Common myeloid progenitor, CD34-positive (primary cell): ENCODE data around the gene IP6K3.

ENCODE experiments used
- CTCF ChIA-PET: fragments of 350-600 bp; sonication (Branson Sonifier 250); formaldehyde crosslinking; loops from one replicate; lab custom pipeline; 2021; ENCODE audit warnings: antibody characterized with exemption; lab: Charles Lee
- POLR2A ChIA-PET: fragments of 350-600 bp; sonication (Branson Sonifier 250); formaldehyde crosslinking; loops from one replicate; lab custom pipeline; 2021; ENCODE audit warnings: antibody characterized with exemption; lab: Charles Lee
- DNase-seq, 3 donors: peaks; one replicate each; pipeline versions ENCODE4 v3.0.0 to v3.0.0-alpha.2; 2013
- H3K27ac ChIP-seq, 2 experiments: 1 replicate in 1 of 2; 2 replicates in 1 of 2; pipeline ENCODE4 v1.7.0; 2013; ENCODE audit warnings: inconsistent platforms in 2 of 2, low read length in 2 of 2, mild to moderate bottlenecking in 2 of 2, low read depth in 1 of 2, moderate library complexity in 1 of 2; ENCODE audit not compliant: severe bottlenecking in 2 of 2, insufficient read depth in 1 of 2, poor library complexity in 1 of 2
- H3K27me3 ChIP-seq, 5 experiments: replicated peaks in 2 of 5; 1 replicate in 3 of 5; 2 replicates in 2 of 5; pipeline versions ENCODE4 v1.6.1 to v1.7.0; 2013; ENCODE audit warnings: low read length in 4 of 5, mild to moderate bottlenecking in 2 of 5, moderate library complexity in 2 of 5, inconsistent platforms in 1 of 5; ENCODE audit not compliant: insufficient read depth in 5 of 5, control insufficient read depth in 4 of 5
- H3K36me3 ChIP-seq, 4 experiments: 1 replicate in 2 of 4; 2 replicates in 2 of 4; pipeline versions ENCODE4 v1.6.1 to v1.7.0; 2013; ENCODE audit warnings: low read length in 3 of 4, control low read depth in 1 of 4, mild to moderate bottlenecking in 1 of 4; ENCODE audit not compliant: control insufficient read depth in 4 of 4, insufficient read depth in 4 of 4
- H3K4me1 ChIP-seq, 4 experiments: 1 replicate in 3 of 4; 2 replicates in 1 of 4; pipeline versions ENCODE4 v1.6.1 to v1.7.1; 2013; ENCODE audit warnings: low read length in 3 of 4, mild to moderate bottlenecking in 3 of 4, control low read depth in 1 of 4, inconsistent platforms in 1 of 4, moderate library complexity in 1 of 4; ENCODE audit not compliant: control insufficient read depth in 4 of 4, insufficient read depth in 4 of 4; ENCODE audit errors: control extremely low read depth in 1 of 4
- H3K4me3 ChIP-seq, 7 experiments: 1 replicate in 4 of 7; 2 replicates in 3 of 7; pipeline versions ENCODE4 v1.5.1 to v1.7.0; 2013; ENCODE audit warnings: mild to moderate bottlenecking in 7 of 7, low read length in 6 of 7, moderate library complexity in 6 of 7, inconsistent platforms in 2 of 7, low read depth in 2 of 7, control low read depth in 1 of 7; ENCODE audit not compliant: insufficient read depth in 4 of 7, control insufficient read depth in 1 of 7; ENCODE audit errors: extremely low read depth in 1 of 7
- H3K9me3 ChIP-seq, 5 experiments: 1 replicate in 4 of 5; 2 replicates in 1 of 5; pipeline versions ENCODE4 v1.6.1 to v1.7.1; 2013; ENCODE audit warnings: low read length in 4 of 5, mild to moderate bottlenecking in 2 of 5, inconsistent platforms in 1 of 5, low read depth in 1 of 5, moderate library complexity in 1 of 5; ENCODE audit not compliant: control insufficient read depth in 4 of 5, insufficient read depth in 2 of 5; ENCODE audit errors: control extremely low read depth in 1 of 5
- WGBS: methylation state at CpG from one replicate; pipeline ENCODE4 v1.1.5; 2013; ENCODE audit not compliant: insufficient coverage; 5-methylcytosine and 5-hydroxymethylcytosine counted together

IP6K3 gene

DNA sequence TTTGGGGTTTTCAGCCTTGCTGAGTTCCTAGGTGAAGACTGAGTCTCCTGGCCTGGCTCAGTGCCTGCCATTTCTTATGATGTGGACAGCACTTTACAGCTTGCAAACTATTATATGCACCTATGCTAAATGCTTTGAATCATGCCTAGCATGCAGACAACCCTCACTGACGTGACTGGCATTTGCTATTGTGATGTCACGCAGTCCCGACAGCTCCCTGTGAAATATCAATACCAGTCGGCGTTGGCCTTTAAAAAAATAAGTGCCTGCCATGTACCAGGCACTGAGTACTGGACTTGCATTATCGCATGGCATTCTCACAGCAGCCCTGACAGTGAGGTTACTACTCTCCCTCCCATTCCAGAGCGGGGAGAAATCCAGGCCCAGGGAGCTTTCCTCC, 70.7 kb downstream of the IP6K3 start:
- Histone ChIP-seq H3K4me1 (no peaks in the 10 kb centered on the region), H3K36me3 (peaks cover 0 to 18% (median 3%) of the 10 kb centered on the region in 4 experiments), H3K27ac (no peak overlapping the region), H3K9me3 (no peaks in the 10 kb centered on the region), H3K27me3 (no peaks in the 10 kb centered on the region), H3K4me3 (no peak overlapping the region)
- ChIA-PET POLR2A (no interaction called here), CTCF (no interaction called here)
- no peak for DNase-seq
- WGBS = over 99% methylated on average over 7 of the region's 7 CpGs

DNA sequence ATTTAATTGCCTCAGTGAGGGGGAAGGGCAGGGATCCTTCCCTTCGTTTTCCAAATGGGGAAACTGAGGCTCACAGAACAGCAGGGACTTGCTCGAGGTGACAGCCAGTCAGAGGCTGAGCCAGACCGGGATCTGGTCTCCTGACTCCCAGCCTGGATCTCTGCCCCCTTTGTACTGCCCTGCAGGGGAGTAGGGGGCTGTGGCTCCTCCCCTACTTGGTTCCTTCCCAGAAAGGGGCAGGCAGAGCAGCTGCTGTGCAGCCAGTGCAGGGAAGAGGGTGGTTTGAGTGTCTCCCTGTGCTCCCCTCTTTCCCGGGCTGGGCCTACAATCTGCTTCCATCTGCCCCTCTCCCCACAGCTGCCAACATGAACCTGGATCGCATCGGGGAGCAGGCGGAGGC, 72.9 kb downstream of the IP6K3 start:
- Histone ChIP-seq H3K4me3 (no peak overlapping the region), H3K4me1 (no peaks in the 10 kb centered on the region), H3K36me3 (peaks cover 0 to 11% (median under 1%) of the 10 kb centered on the region in 4 experiments), H3K9me3 (no peaks in the 10 kb centered on the region), H3K27me3 (no peaks in the 10 kb centered on the region), H3K27ac (no peak overlapping the region)
- WGBS = 96% methylated on average over 3 of the region's 7 CpGs
- DNase-seq = no peak
- ChIA-PET POLR2A (no interaction called here), CTCF (interaction anchor here (0.9 kb wide), 1 partner anchor 16 kb away, joined by 3 read pairs; no protein-coding TSS in a partner anchor)

DNA sequence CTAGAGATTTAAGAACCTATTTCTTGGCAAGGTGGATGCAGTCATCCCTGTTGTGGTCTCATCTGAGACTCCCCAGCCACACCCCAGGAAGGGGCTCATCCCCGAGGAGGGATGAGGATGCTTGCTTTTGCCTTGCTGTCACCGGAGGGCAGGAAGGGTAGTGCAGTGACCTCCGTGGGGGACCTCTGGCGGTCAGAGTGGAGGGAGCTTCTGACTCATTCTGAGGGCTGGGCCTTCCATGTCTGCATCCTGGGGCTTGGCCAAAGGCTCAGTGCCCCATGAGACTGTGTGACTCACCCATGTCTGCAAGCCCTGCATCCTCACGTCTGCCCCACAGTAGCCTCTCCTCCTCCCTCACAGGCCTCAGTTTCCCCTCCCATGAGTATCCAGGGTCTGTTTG, 73.9 kb downstream of the IP6K3 start:
- ChIA-PET POLR2A (no interaction called here), CTCF (interaction anchor here (1.0 to 1.1 kb wide), 2 partner anchors 27 to 83 kb away, joined by 3 read pairs; no protein-coding TSS in a partner anchor)
- H3K4me3 ChIP-seq = no peak overlapping the region
- no peaks in the 10 kb centered on the region for H3K9me3 ChIP-seq
- H3K27ac ChIP-seq = no peak overlapping the region
- H3K4me1 ChIP-seq = no peaks in the 10 kb centered on the region
- no peak for DNase-seq
- H3K27me3 ChIP-seq = no peaks in the 10 kb centered on the region
- WGBS = 94% methylated on average over 4 of the region's 5 CpGs
- H3K36me3 ChIP-seq = peaks cover 0 to 18% (median 3%) of the 10 kb centered on the region in 4 experiments

DNA sequence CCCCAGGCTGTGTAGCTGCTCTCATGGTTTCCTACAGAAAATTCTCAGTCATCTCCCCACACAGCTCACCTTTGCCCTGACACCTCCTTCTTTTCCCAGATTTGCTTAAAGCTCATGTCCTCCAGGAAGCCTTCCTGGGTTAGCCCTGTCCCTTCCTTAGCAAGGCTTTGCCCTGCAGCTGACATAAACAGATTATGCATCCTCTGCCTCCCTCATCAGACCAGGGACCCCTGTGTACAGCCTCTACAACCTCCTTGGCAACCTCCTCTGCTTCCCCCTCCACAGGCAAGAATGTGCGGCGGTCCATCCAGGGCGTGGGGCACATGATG, 75.0 kb downstream of the IP6K3 start:
- H3K27ac ChIP-seq = no peak overlapping the region
- WGBS = 100% methylated on average over 1 of the region's 3 CpGs
- no peak for DNase-seq
- CTCF ChIA-PET = interaction anchor here (0.9 to 2.4 kb wide), 5 partner anchors 20 to 96 kb away, joined by 3 to 12 read pairs (median 3); no protein-coding TSS in a partner anchor
- peaks cover 0 to 21% (median 3%) of the 10 kb centered on the region in 4 experiments for H3K36me3 ChIP-seq
- no peaks in the 10 kb centered on the region for H3K9me3 ChIP-seq
- no peaks in the 10 kb centered on the region for H3K27me3 ChIP-seq
- no peak overlapping the region for H3K4me3 ChIP-seq
- H3K4me1 ChIP-seq = no peaks in the 10 kb centered on the region
- POLR2A ChIA-PET = no interaction called here
